Esophagus (tissue), 2 donors: ENCODE results near the gene SRSF8. TPM values are rescaled to one million over a fixed set of nuclear protein-coding genes. Genes with fewer than 3 reads are reported as not detected.

Experiments
- H3K27ac ChIP-seq, 2 donors: one replicate each; pipeline ENCODE4 v1.5.1; 2013; ENCODE audit warnings: low read depth in 2 of 2, mild to moderate bottlenecking in 2 of 2, inconsistent platforms in 1 of 2, low read length in 1 of 2, moderate library complexity in 1 of 2
- H3K27me3 ChIP-seq, 2 donors: one replicate each; pipeline ENCODE4 v1.6.1; 2013; ENCODE audit warnings: low read length in 2 of 2, control low read depth in 1 of 2, mild to moderate bottlenecking in 1 of 2; ENCODE audit not compliant: insufficient read depth in 2 of 2, control insufficient read depth in 1 of 2
- H3K36me3 ChIP-seq, 2 donors: one replicate each; pipeline ENCODE4 v1.6.1; 2013; ENCODE audit warnings: low read length in 1 of 2; ENCODE audit not compliant: control insufficient read depth in 2 of 2, insufficient read depth in 2 of 2
- H3K4me1 ChIP-seq, 2 donors: one replicate each; pipeline ENCODE4 v1.6.1; 2013; ENCODE audit warnings: low read length in 1 of 2; ENCODE audit not compliant: control insufficient read depth in 2 of 2, insufficient read depth in 2 of 2
- H3K4me3 ChIP-seq, 2 donors: one replicate each; pipeline ENCODE4 v1.5.1; 2013; ENCODE audit warnings: low read length in 2 of 2, mild to moderate bottlenecking in 2 of 2, low read depth in 1 of 2, moderate library complexity in 1 of 2
- H3K9me3 ChIP-seq, 2 donors: one replicate each; pipeline ENCODE4 v1.6.1; 2013; ENCODE audit warnings: mild to moderate bottlenecking in 2 of 2, low read depth in 1 of 2, low read length in 1 of 2, moderate library complexity in 1 of 2; ENCODE audit not compliant: control insufficient read depth in 2 of 2, insufficient read depth in 1 of 2
- WGBS, 2 donors: extraction: QIAGEN DNeasy Blood & Tissue Kit; methylation state at CpG; one replicate each; pipeline ENCODE4 v1.1.7; 2013; 5-methylcytosine and 5-hydroxymethylcytosine counted together
- polyA plus RNA-seq, 2 donors: library from polyadenylated mRNA; stranded (reverse); fragments of 200-250 nt; gene quantifications; one replicate each; pipeline ENCODE4 v1.2.3, GENCODE V29; 2013
- donor health status: healthy with polysubstance abuse.
- donor health status: Bipolar disorder and iron deficiency.

Gene SRSF8
- polyA plus RNA-seq, 2 donors, result 29.1 to 35.3 TPM

GRCh38 chr11:95091663-95092180 lies 25.0 kb downstream of the SRSF8 start:
- H3K4me3 ChIP-seq, result no peak overlapping the region
- H3K36me3 ChIP-seq, result no peaks in the 10 kb centered on the region
- H3K9me3 ChIP-seq, result no peaks in the 10 kb centered on the region
- no peaks in the 10 kb centered on the region for H3K27me3 ChIP-seq
- H3K4me1 ChIP-seq, result peaks cover 0 to 11% of the 10 kb centered on the region in 2 donors
- no peak overlapping the region for H3K27ac ChIP-seq

GRCh38 chr11:95092549-95093324 lies 26.0 kb downstream of the SRSF8 start:
- WGBS, 2 donors, result 52 to 55% methylated on average over 3 to 5 of the region's 5 CpGs
- Histone ChIP-seq H3K27ac (peak overlapping the region; percentile 57 to 63), H3K4me1 (peaks cover 0 to 11% of the 10 kb centered on the region in 2 donors), H3K36me3 (no peaks in the 10 kb centered on the region), H3K27me3 (no peaks in the 10 kb centered on the region), H3K4me3 (no peak overlapping the region), H3K9me3 (no peaks in the 10 kb centered on the region)

GRCh38 chr11:95093548-95093947 lies 26.8 kb downstream of the SRSF8 start:
- H3K27me3 ChIP-seq, result no peaks in the 10 kb centered on the region
- H3K4me1 ChIP-seq, result peaks cover 0 to 11% of the 10 kb centered on the region in 2 donors
- H3K4me3 ChIP-seq, result no peak overlapping the region
- no peaks in the 10 kb centered on the region for H3K9me3 ChIP-seq
- H3K27ac ChIP-seq, result no peak overlapping the region
- H3K36me3 ChIP-seq, result no peaks in the 10 kb centered on the region
- 91 to 94% methylated on average over 3 of the region's 3 CpGs for WGBS, 2 donors

- Histone ChIP-seq H3K4me3 (no peak overlapping the region), H3K27me3 (no peaks in the 10 kb centered on the region), H3K36me3 (no peaks in the 10 kb centered on the region), H3K4me1 (peaks cover 0 to 9% of the 10 kb centered on the region in 2 donors), H3K27ac (no peak overlapping the region), H3K9me3 (no peaks in the 10 kb centered on the region)
- 25 to 40% methylated on average over 4 of the region's 4 CpGs for WGBS, 2 donors
Measured at GRCh38 chr11:95095858-95096587, 29.3 kb downstream of the SRSF8 start.

- 70 to 72% methylated on average over 3 of the region's 3 CpGs for WGBS, 2 donors
- no peak overlapping the region for H3K4me3 ChIP-seq
- no peaks in the 10 kb centered on the region for H3K9me3 ChIP-seq
- no peaks in the 10 kb centered on the region for H3K36me3 ChIP-seq
- H3K27me3 ChIP-seq, result no peaks in the 10 kb centered on the region
- H3K27ac ChIP-seq, result no peak overlapping the region
- peaks cover 0 to 6% of the 10 kb centered on the region in 2 donors for H3K4me1 ChIP-seq
Measured at GRCh38 chr11:95097209-95097608, 30.5 kb downstream of the SRSF8 start.

- H3K9me3 ChIP-seq, result no peaks in the 10 kb centered on the region
- 82 to 83% methylated on average over 3 of the region's 3 CpGs for WGBS, 2 donors
Measured at GRCh38 chr11:95098826-95099225, 32.1 kb downstream of the SRSF8 start.

GRCh38 chr11:95100191-95100648 lies 33.5 kb downstream of the SRSF8 start:
- Histone ChIP-seq H3K9me3 (no peaks in the 10 kb centered on the region), H3K4me3 (no peak overlapping the region), H3K27ac (no peak overlapping the region), H3K36me3 (no peaks in the 10 kb centered on the region), H3K4me1 (no peaks in the 10 kb centered on the region), H3K27me3 (no peaks in the 10 kb centered on the region)
- 85 to 87% methylated on average over 4 of the region's 4 CpGs for WGBS, 2 donors

More at GRCh38 chr11:95098826-95099225, 32.1 kb downstream of the SRSF8 start:
- Histone ChIP-seq H3K36me3 (no peaks in the 10 kb centered on the region), H3K27me3 (no peaks in the 10 kb centered on the region), H3K4me1 (no peaks in the 10 kb centered on the region), H3K27ac (no peak overlapping the region), H3K4me3 (no peak overlapping the region)

- no peaks in the 10 kb centered on the region for H3K27me3 ChIP-seq
- 76 to 78% methylated on average over 6 of the region's 6 CpGs for WGBS, 2 donors
Measured at GRCh38 chr11:95100856-95101507, 34.3 kb downstream of the SRSF8 start.

GRCh38 chr11:95101935-95102334 lies 35.2 kb downstream of the SRSF8 start:
- Histone ChIP-seq H3K9me3 (no peaks in the 10 kb centered on the region), H3K4me3 (no peak overlapping the region)
- WGBS, 2 donors, result 85 to 88% methylated on average over 1 of the region's 1 CpG

More at GRCh38 chr11:95100856-95101507, 34.3 kb downstream of the SRSF8 start:
- Histone ChIP-seq H3K27ac (no peak overlapping the region), H3K36me3 (peaks cover 2% of the 10 kb centered on the region in 2 donors), H3K4me1 (peaks cover 0 to 3% of the 10 kb centered on the region in 2 donors), H3K9me3 (no peaks in the 10 kb centered on the region), H3K4me3 (no peak overlapping the region)

More at GRCh38 chr11:95101935-95102334, 35.2 kb downstream of the SRSF8 start:
- H3K27ac ChIP-seq, result no peak overlapping the region
- H3K27me3 ChIP-seq, result no peaks in the 10 kb centered on the region
- peaks cover 2 to 4% of the 10 kb centered on the region in 2 donors for H3K36me3 ChIP-seq
- H3K4me1 ChIP-seq, result peaks cover 0 to 3% of the 10 kb centered on the region in 2 donors
